ENCODE results near the gene ARHGEF28.

The ARHGEF28 gene

GRCh38 chr5:73623901-73624404, 2.0 kb upstream of the ARHGEF28 start:
- no peak for DNase-seq

GRCh38 chr5:73624888-73625287, 1.1 kb upstream of the ARHGEF28 start:
- no peak for DNase-seq

GRCh38 chr5:73625372-73625943, 538 bp upstream of the ARHGEF28 start:
- DNase-seq = peak; percentile 27

- DNase-seq = no peak
Measured at GRCh38 chr5:73626814-73627313, 868 bp downstream of the ARHGEF28 start.

GRCh38 chr5:73629456-73629855, 3.5 kb downstream of the ARHGEF28 start:
- DNase-seq = no peak

GRCh38 chr5:73630765-73631164, 4.8 kb downstream of the ARHGEF28 start:
- no peak for DNase-seq

- no peak for DNase-seq
Measured at GRCh38 chr5:73631500-73631899, 5.5 kb downstream of the ARHGEF28 start.

GRCh38 chr5:73633060-73633459, 7.1 kb downstream of the ARHGEF28 start:
- DNase-seq = no peak

- DNase-seq = no peak
Measured at GRCh38 chr5:73636408-73636807, 10.4 kb downstream of the ARHGEF28 start.

GRCh38 chr5:73637565-73637964, 11.6 kb downstream of the ARHGEF28 start:
- DNase-seq = peak; percentile 70

DNA sequence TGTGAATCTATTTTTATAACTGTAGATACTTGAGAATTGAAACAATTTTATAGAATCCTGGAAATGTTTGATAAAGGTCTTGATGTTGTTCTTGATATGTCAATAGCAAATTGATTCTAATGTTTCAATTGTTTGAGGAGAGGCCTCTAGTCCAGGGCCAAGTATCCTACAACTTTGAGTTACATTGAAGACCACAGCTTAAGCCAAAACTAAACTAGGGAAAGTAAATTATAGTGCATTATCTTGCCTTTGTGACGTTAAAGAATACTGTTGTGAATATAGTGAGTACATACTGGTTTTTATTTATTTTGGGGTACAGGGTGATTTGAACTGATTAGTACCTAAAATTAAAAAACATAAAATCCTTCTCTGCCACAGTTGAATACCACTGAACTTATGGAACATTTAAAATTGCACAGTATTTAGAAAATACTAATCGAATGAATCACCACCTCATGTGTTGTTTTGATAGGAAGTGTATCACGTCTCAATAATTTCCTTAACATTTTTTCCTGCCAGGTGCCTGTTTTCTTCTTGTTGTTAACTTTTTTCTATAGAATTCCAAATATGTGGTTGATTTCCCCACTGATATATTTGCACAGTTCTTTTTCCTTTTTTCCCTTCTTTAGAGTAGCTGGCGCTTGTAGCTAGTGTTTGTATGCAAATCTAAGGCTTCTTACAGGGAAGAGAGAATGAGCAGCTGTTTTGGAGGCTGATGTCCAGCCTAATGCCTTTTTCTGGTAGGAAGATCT, 12.5 kb downstream of the ARHGEF28 start:
- DNase-seq = no peak

DNA sequence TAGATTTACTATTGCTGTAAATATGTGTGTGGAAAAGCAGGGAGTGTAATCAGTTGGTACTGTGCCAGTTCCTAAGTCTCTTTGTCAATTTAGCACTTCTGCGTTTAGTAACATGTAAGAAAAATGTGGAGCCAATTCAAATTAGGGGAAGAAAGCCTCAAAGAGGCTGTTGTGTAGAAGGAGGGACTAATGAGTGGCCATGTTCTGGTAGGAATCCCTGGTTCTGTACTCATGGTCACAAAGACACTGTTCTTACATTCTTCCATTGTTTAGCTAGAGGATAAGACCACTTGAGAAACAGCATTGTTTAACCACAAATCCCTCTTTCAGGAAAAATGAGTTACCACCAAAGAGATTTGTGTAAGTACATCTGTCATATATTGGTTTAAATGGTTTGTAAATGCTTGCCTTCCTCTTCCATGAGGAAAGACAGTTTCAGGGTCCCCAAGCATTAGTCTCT, 14.9 kb downstream of the ARHGEF28 start:
- no peak for DNase-seq

DNA sequence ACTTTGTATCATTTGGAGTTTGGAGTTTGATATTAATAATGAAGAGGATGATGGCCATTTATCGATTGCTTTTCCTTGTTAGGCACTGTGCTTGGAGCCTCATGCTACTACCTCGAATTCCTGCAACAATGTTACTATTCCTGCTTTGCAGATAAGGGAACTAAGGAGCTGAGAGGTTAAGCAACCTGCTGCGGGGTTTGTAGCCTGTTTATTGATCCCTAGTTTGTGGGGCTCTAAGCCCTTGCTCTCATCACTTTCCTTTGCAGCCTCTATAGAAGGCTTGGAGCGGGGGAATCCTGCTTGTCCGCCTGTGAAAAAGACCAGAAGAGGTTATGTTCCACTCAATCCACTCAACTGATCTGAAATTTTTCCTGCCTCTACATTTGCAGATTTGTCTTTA, 15.8 kb downstream of the ARHGEF28 start:
- DNase-seq = no peak

- DNase-seq = no peak
Measured at GRCh38 chr5:73642344-73642743, 16.3 kb downstream of the ARHGEF28 start.

DNA sequence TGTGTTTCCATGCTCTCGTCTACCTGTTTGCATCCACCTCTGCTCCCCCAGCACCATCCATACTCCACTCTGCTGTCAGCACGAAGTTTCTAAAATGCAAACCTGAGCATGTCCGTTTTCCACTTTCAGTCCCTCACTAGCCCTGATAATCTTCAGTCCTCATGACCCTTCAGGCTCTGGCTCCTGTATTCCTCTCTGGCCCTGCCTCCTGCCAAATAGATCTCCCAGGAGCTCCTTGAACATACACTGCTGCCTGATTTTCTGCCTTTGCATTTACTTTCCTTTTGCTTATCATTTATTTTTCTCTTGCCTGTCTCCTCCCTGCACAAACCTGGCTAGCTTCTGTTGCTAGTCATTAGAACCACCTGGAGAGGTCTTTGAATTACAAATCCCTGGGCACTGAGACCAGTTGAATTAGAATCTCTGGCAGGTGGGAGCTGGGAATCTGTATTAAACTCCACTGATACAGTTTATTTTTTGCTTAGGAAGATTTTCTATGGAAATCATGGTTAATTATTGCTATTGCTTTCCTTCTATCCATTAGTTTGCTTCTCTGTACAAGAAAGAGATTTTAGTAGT, 18.5 kb downstream of the ARHGEF28 start:
- DNase-seq = no peak

- no peak for DNase-seq
Measured at GRCh38 chr5:73647721-73648120, 21.7 kb downstream of the ARHGEF28 start.

DNA sequence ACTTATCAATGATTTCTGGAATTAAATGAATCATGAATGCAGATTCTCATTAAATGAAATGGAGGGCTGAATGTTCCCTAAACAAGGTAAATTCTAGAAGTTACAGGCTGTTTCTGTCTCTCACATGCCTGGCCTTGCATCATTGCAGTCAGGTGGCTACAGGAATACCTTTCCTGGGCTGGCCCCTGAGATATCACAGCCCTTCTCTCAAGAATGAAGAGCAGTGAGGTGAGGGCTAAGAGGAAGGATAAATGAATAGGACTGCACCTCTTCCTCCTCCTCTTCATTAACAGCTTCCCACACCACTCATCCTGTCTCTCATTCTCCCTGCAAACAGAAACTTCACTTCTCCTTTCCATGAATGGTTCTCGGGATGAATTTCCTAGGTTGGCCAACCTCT, 22.5 kb downstream of the ARHGEF28 start:
- DNase-seq = no peak

GRCh38 chr5:73649926-73650325, 23.9 kb downstream of the ARHGEF28 start:
- no peak for DNase-seq

DNA sequence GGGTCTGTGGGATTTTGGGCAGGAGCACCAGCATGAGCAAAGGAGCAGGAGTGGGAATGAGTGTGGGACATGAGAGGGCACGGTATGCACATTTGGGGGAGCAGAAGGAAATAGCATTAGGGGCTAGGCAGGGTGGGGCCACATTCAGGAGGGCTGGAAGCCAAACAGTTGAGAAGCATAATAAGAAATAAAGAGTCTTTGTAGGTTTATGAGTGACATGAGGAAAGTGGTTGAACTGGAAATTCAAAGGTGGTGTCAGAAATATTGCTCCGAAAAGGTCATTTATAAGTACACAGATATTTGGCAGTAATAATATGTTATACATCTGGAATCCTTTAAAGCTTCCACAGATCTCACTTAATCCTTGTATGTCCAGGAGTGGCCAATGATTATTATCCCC, 26.4 kb downstream of the ARHGEF28 start:
- no peak for DNase-seq

DNA sequence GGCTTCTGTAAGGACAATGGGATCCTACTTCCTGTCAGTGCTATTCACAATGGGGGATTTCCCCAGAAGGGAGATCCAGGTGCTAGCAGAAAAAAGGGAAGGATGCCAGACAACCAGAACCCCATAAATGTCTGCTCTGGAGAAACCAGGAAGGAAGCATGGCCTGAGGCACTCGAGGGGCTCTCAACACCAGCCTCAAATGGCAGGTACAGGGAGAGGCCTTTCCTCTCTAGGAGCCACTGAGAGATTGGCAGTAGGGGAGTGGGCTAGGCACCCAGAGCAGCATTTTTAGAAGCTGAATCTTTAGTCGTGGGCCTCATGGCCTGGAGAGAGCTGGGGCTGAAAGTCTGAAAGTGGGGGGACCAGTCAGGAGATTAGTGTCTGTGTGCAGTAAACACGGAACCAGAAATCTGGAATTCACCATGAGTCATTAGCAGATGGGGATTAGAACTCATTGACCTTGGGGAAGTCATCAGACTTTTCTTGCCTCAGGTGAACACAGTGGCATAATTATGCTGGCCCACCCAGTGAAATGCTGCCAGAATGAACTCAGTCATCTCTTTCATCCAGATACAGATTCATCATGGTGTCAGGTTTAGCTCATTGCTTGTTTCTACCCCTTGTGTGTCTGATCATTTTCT, 28.3 kb downstream of the ARHGEF28 start:
- no peak for DNase-seq

DNA sequence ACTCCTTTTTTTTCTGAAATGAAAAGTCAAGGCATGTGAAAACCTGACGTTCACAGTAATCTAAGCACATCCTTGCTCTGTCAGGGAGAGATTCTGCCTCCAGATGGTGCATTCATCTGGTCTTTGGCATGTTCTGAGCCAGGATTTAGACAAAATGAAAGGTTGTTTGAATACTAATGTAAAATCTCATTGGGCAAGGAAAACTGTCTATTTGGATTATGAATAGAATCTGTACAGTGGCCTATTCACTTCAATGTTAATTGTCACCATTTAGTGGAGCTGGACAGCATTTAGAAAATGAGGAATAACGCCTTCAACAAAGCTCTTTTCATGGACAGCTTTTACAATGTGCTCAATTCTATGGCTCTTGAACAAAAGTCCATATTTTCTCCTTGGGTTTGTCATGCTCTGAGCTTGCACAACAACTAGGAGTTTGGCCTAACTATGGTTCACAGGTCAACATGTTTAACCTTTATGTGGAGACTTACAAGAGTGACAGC, 28.9 kb downstream of the ARHGEF28 start:
- DNase-seq = no peak

DNA sequence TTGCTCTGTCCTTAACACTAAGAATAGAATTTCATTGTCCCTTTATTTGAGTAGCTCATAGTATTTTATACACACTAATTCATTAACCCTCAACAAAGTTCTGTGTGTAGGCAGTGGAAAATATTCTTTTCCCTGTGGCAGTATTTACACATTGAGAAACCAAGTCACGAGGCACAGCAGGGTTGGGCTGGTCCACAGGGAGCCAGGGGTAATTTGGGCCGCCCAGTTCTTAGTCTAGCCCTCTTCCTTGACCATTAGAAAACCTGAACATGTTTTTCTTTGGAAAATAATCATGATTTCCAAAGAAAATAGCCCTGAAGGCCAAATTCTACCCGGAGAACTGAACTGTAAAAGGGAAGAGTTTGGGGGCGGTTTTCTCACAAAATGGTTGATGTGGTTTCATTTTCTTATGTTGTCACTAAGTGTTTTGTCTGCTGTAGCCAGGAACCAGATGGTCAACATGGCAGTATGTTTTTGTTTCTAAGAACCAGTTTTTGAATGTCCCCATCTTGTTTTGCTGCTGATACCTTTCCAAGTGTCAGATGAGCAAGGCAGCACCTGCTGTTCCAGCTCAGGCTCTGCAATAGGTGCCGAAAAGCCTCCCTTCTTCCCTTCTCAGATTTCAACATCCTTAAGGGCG, 29.6 kb downstream of the ARHGEF28 start:
- no peak for DNase-seq

DNA sequence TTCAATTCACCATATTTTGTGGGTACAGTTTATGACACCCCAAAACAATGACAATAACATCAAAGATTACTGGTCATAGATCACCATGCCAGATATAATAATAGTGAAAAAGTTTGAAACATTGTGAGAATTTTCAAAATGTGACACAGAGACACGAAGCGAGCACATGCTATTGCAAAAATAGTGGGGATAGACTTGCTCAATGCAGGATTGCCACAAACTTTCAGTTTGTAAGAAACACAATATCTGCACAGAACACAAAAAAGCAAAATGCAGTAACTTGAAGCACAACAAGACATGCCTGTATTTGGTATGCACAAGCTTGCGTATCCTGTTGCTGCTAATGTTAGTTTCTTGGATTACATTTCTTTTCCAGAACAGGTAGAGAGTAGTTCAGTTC, 35.8 kb downstream of the ARHGEF28 start:
- no peak for DNase-seq
